Epithelial cell of prostate (primary cell): ENCODE data around the gene MRPL1.
"Not testable (repeated sequence)": the region's sequence is repeated elsewhere in the genome, so short reads cannot be mapped to it uniquely, and the experiment has no call there.

ENCODE experiments used
- DNase-seq: peaks from one replicate; pipeline ENCODE4 v3.0.0-alpha.2; 2011; ENCODE audit warnings: low read depth, low spot score
- H3K27ac ChIP-seq: fragments of 450-650 bp; 2 replicates; pipeline ENCODE4 v1.5.1; 2017; ENCODE audit warnings: mild to moderate bottlenecking

MRPL1 gene

GRCh38 chr4:77959566-77960338 lies 97.1 kb downstream of the MRPL1 start:
- no peak overlapping the region for H3K27ac ChIP-seq
- DNase-seq = no peak

- no peak overlapping the region for H3K27ac ChIP-seq
- no peak for DNase-seq
Measured at GRCh38 chr4:77960367-77960766, 97.7 kb downstream of the MRPL1 start.

GRCh38 chr4:77963004-77963403 lies 100.4 kb downstream of the MRPL1 start:
- DNase-seq = no peak
- no peak overlapping the region for H3K27ac ChIP-seq

GRCh38 chr4:77973657-77974056 lies 111.0 kb downstream of the MRPL1 start:
- H3K27ac ChIP-seq, DNase-seq: not testable (repeated sequence)

GRCh38 chr4:77982900-77983540 lies 120.4 kb downstream of the MRPL1 start:
- DNase-seq = not testable (repeated sequence)

GRCh38 chr4:77983612-77984311 lies 121.1 kb downstream of the MRPL1 start:
- H3K27ac ChIP-seq, DNase-seq: not testable (repeated sequence)

More at GRCh38 chr4:77982900-77983540, 120.4 kb downstream of the MRPL1 start:
- not testable (repeated sequence) for H3K27ac ChIP-seq

- no peak for DNase-seq
- H3K27ac ChIP-seq = no peak overlapping the region
Measured at GRCh38 chr4:77989968-77990367, 127.3 kb downstream of the MRPL1 start.

GRCh38 chr4:77990456-77990855 lies 127.8 kb downstream of the MRPL1 start:
- H3K27ac ChIP-seq = peak overlapping the region; percentile 23
- no peak for DNase-seq

- DNase-seq = no peak
- peak overlapping the region; percentile 23 for H3K27ac ChIP-seq
Measured at GRCh38 chr4:77990904-77991358, 128.3 kb downstream of the MRPL1 start.

- no peak overlapping the region for H3K27ac ChIP-seq
- DNase-seq = no peak
Measured at GRCh38 chr4:77992581-77992980, 130.0 kb downstream of the MRPL1 start.

- no peak for DNase-seq
- H3K27ac ChIP-seq = no peak overlapping the region
Measured at GRCh38 chr4:77994194-77994721, 131.6 kb downstream of the MRPL1 start.

GRCh38 chr4:77996076-77996475 lies 133.4 kb downstream of the MRPL1 start:
- no peak for DNase-seq
- no peak overlapping the region for H3K27ac ChIP-seq

GRCh38 chr4:78001531-78001930 lies 138.9 kb downstream of the MRPL1 start:
- no peak for DNase-seq
- no peak overlapping the region for H3K27ac ChIP-seq

- no peak overlapping the region for H3K27ac ChIP-seq
- no peak for DNase-seq
Measured at GRCh38 chr4:78002260-78002659, 139.6 kb downstream of the MRPL1 start.
